Kidney (tissue), 14 donors: ENCODE results near the gene RSRC1. TPM values are rescaled to one million over a fixed set of nuclear protein-coding genes. Genes with fewer than 3 reads are reported as not detected.
"Not testable (repeated sequence)": the region's sequence is repeated elsewhere in the genome, so short reads cannot be mapped to it uniquely, and the experiment has no call there.

Source experiments
- DNase-seq, 5 donors: peaks; one replicate each; pipeline ENCODE4 v3.0.0-alpha.2; 2013 to 2020
- FAIRE-seq: peaks from 2 replicates; lab custom pipeline; 2012; peaks lifted over from hg19 to GRCh38; lab: Jason Lieb, UNC
- H3K27ac ChIP-seq, 2 donors: one replicate each; pipeline ENCODE4 v1.7.0; 2013; ENCODE audit warnings: low read depth in 2 of 2, low read length in 2 of 2, inconsistent platforms in 1 of 2
- H3K27me3 ChIP-seq: one replicate; pipeline ENCODE4 v1.7.1; 2013; ENCODE audit warnings: low read length, inconsistent platforms; ENCODE audit not compliant: control insufficient read depth, insufficient read depth
- H3K36me3 ChIP-seq, 3 donors: one replicate each; pipeline versions ENCODE4 v1.7.0 to v1.7.1; 2013; ENCODE audit warnings: low read length in 3 of 3, control low read depth in 1 of 3, inconsistent platforms in 1 of 3; ENCODE audit not compliant: insufficient read depth in 3 of 3, control insufficient read depth in 2 of 3
- H3K4me1 ChIP-seq, 3 donors: one replicate each; pipeline versions ENCODE4 v1.7.0 to v1.7.1; 2013; ENCODE audit warnings: low read length in 3 of 3, inconsistent platforms in 1 of 3, low read depth in 1 of 3; ENCODE audit not compliant: control insufficient read depth in 2 of 3, insufficient read depth in 2 of 3
- H3K4me3 ChIP-seq, 3 donors: one replicate each; pipeline versions ENCODE4 v1.7.0 to v1.8.1; 2013; ENCODE audit warnings: low read length in 3 of 3, control low read depth in 1 of 3, inconsistent platforms in 1 of 3
- H3K9ac ChIP-seq, 3 donors: one replicate each; pipeline versions ENCODE4 v1.7.0 to v1.7.1; 2013; ENCODE audit warnings: low read length in 3 of 3, control low read depth in 1 of 3, inconsistent platforms in 1 of 3
- H3K9me3 ChIP-seq, 3 donors: one replicate each; pipeline versions ENCODE4 v1.7.0 to v1.7.1; 2013; ENCODE audit warnings: low read length in 3 of 3, control low read depth in 1 of 3, inconsistent platforms in 1 of 3; ENCODE audit not compliant: control insufficient read depth in 2 of 3, insufficient read depth in 1 of 3
- intact Hi-C: fragments of 100-400 bp; cut with DNase I; formaldehyde crosslinking; loops from one replicate; pipeline ENCODE4 v1.11.1; 2022
- polyA plus RNA-seq: library from polyadenylated mRNA; stranded (reverse); fragments of 350-450 nt; fragmentation: Illumina TruSeq; extraction: RNeasy Lipid Tissue Mini Kit (QIAGEN cat#74804); gene quantifications from one replicate; pipeline ENCODE4 v1.2.3, GENCODE V29; 2014; ENCODE audit warnings: low read depth, low replicate concordance; ENCODE audit not compliant: insufficient read depth
- total RNA-seq: library from RNA; stranded (reverse); fragmentation: NEBNext Ultra II Directional; extraction: Animal tissue kit (Norgen Biotek cat#: 25700); gene quantifications from one replicate; pipeline ENCODE4 v1.2.1, GENCODE V29; 2021
- TF ChIP-seq, protein P1 (sequence below): IDR thresholded peaks from 3 replicates; pipeline ENCODE4 v1.5.1; 2012; ENCODE audit warnings: mild to moderate bottlenecking, moderate library complexity, borderline replicate concordance; ENCODE audit not compliant: insufficient read depth; ENCODE audit errors: extremely low read depth
- donor health status: control.
- donor health status: control.
- donor health status: control.
- donor health status: control.
- donor health status: control.
- donor health status: DM: yes; HTN: yes; CAD: no.
- donor health status: Normal renal cell carcinoma (clear cell type).

RSRC1 gene
- total and polyA plus RNA-seq, 2 donors from 2014 or later = 14.3 to 33.8 TPM

DNA sequence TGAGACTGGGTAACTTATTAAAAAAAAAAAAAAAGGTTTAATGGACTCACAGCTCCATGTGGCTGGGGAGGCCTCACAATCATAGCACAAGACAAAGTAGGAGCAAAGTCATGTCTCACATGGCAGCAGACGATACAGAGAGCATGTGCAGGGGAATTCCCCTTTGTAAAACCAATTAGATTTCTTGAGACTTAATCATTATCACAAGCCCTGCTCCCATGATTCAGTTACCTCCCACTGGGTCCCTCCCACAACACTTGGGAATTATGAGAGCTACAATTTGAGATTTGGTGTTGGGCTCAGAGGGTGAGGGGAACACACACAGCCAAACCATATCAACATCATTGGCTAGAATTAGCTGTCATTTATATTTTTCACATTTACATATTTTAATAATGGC, 221.0 kb downstream of the RSRC1 start:
- TF ChIP-seq, protein P1, sequence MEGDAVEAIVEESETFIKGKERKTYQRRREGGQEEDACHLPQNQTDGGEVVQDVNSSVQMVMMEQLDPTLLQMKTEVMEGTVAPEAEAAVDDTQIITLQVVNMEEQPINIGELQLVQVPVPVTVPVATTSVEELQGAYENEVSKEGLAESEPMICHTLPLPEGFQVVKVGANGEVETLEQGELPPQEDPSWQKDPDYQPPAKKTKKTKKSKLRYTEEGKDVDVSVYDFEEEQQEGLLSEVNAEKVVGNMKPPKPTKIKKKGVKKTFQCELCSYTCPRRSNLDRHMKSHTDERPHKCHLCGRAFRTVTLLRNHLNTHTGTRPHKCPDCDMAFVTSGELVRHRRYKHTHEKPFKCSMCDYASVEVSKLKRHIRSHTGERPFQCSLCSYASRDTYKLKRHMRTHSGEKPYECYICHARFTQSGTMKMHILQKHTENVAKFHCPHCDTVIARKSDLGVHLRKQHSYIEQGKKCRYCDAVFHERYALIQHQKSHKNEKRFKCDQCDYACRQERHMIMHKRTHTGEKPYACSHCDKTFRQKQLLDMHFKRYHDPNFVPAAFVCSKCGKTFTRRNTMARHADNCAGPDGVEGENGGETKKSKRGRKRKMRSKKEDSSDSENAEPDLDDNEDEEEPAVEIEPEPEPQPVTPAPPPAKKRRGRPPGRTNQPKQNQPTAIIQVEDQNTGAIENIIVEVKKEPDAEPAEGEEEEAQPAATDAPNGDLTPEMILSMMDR = no peak

DNA sequence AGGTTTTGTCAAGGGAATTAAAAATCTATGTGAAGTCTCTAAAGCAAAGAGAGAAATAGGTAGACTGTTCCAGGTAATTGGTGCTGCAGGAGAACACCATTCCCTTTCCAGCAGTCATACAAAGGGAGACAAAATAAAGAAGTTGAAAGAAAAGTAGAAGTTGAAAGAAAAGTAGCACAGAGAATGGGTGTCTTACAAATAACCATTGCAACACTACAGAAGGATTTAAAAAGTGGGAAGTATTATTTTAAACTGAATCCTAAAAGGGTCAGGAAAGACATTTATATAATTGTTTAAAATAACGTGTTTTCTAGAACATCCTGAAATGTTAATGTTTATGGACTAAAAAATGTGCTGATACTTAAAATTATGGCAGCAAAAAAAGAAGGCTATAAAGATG, 223.8 kb downstream of the RSRC1 start:
- FAIRE-seq (no peak), DNase-seq (no peak)

More for the DNA sequence above, 221.0 kb downstream of the RSRC1 start:
- FAIRE-seq = no peak
- Histone ChIP-seq H3K4me1 (no peaks in the 10 kb centered on the region), H3K9ac (no peak overlapping the region), H3K4me3 (no peak overlapping the region), H3K27ac (no peak overlapping the region), H3K27me3 (no peaks in the 10 kb centered on the region), H3K36me3 (no peaks in the 10 kb centered on the region), H3K9me3 (no peaks in the 10 kb centered on the region)
- intact Hi-C loops = no loop called here
- no peak for DNase-seq

DNA sequence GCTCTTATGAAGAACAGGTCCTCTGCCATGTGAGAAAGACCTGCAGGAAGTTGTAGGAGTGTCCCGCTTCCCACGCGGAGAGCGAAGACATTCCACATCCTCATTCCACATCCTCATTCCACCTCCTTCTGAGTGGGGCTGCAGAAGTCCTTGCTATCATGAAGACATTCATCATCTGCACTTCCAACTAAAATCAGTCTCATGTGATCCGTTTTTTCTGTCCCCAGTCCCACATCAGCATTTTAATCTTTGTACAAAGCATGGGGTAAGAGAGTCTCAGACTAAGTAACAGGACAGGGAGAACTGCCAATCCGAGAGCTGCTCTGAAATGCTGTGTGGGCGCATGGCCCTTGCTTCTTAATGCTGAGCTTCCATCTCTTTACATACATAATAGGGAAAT, 227.2 kb downstream of the RSRC1 start:
- H3K4me1 ChIP-seq = no peaks in the 10 kb centered on the region

More for the DNA sequence above, 223.8 kb downstream of the RSRC1 start:
- TF ChIP-seq, protein P1 = no peak
- H3K4me3 ChIP-seq = no peak overlapping the region
- no peaks in the 10 kb centered on the region for H3K36me3 ChIP-seq
- H3K9me3 ChIP-seq = no peaks in the 10 kb centered on the region
- H3K9ac ChIP-seq = no peak overlapping the region
- H3K27me3 ChIP-seq = no peaks in the 10 kb centered on the region
- no peaks in the 10 kb centered on the region for H3K4me1 ChIP-seq
- H3K27ac ChIP-seq = no peak overlapping the region
- intact Hi-C loops = no loop called here

DNA sequence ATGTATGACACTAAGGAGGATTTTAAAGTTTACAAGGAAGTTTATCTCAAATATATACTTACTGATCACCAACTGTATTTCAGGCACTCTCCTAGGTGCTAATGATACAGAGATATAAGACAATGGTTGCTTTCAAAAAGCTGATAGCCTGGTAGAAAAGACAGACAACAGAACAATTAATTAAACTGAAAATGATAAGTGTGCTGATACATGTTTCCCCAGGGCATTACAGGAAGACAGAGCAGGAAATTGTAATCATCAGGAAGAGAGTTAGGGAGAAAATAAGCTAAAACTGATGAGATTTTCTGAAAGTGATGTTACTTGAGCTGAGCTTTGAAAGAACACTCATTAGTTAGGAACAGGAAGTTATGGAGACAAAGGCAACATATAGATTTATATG, 229.7 kb downstream of the RSRC1 start:
- no peak overlapping the region for H3K9ac ChIP-seq
- H3K27ac ChIP-seq = no peak overlapping the region
- TF ChIP-seq, protein P1 = no peak
- no peak overlapping the region for H3K4me3 ChIP-seq
- no peaks in the 10 kb centered on the region for H3K9me3 ChIP-seq
- FAIRE-seq (no peak), DNase-seq (no peak)
- intact Hi-C loops = no loop called here
- H3K27me3 ChIP-seq = no peaks in the 10 kb centered on the region
- no peaks in the 10 kb centered on the region for H3K4me1 ChIP-seq
- no peaks in the 10 kb centered on the region for H3K36me3 ChIP-seq

More for the DNA sequence above, 227.2 kb downstream of the RSRC1 start:
- TF ChIP-seq, protein P1 = no peak
- intact Hi-C loops = no loop called here
- Histone ChIP-seq H3K9me3 (no peaks in the 10 kb centered on the region), H3K9ac (no peak overlapping the region), H3K27ac (no peak overlapping the region), H3K27me3 (no peaks in the 10 kb centered on the region), H3K36me3 (no peaks in the 10 kb centered on the region), H3K4me3 (no peak overlapping the region)
- FAIRE-seq (no peak), DNase-seq (no peak)

DNA sequence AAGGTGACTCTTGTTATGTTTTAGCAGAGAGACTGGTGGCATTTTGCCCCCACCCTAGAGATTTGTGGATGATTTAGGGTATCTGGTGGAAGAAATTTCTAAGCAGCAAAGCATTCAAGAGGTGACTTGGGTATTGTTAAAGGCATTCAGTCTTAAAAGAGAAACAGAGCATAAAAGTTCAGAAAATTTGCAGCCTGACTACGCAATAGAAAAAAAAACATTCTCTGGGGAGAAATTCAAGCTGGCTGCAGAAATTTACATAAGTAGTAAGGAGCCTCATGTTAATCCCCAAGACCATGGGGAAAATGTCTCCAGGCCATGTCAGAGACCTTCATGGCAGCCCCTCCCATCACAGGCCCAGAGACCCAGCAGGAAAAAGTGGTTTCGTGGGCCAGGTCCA, 231.1 kb downstream of the RSRC1 start:
- H3K4me3 ChIP-seq, H3K27ac ChIP-seq, DNase-seq, H3K9ac ChIP-seq, intact Hi-C loops, H3K9me3 ChIP-seq, H3K4me1 ChIP-seq, H3K27me3 ChIP-seq, FAIRE-seq, H3K36me3 ChIP-seq: not testable (repeated sequence)
